NCI-H69 (cell line): ENCODE results near the gene PRRX1.

Source experiments
- DNase-seq: peaks from one replicate; lab custom pipeline; 2025; lab: John Stamatoyannopoulos, UW

The PRRX1 gene

DNA sequence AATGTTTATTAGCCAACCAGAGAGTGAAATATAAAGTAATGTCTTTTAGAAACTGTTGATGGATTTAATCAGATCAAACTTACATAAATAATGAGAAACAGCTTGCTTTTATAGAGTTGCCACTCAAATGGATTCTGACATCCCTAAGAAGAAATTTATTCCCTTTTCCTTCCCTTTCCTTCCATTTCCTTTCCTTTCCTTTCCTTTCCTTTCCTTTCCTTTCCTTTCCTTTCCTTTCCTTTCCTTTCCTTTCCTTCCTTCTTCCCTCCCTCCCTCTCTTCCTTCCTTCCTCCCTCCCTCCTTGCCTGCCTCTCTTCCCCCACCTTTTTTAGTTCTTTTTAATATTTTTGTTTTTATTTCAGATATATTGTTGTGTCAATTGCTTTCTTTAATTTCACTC lies 27.3 kb downstream of the PRRX1 start:
- no peak for DNase-seq

- DNase-seq = no peak
Observed at GRCh38 chr1:170692866-170693575, 29.1 kb downstream of the PRRX1 start.

DNA sequence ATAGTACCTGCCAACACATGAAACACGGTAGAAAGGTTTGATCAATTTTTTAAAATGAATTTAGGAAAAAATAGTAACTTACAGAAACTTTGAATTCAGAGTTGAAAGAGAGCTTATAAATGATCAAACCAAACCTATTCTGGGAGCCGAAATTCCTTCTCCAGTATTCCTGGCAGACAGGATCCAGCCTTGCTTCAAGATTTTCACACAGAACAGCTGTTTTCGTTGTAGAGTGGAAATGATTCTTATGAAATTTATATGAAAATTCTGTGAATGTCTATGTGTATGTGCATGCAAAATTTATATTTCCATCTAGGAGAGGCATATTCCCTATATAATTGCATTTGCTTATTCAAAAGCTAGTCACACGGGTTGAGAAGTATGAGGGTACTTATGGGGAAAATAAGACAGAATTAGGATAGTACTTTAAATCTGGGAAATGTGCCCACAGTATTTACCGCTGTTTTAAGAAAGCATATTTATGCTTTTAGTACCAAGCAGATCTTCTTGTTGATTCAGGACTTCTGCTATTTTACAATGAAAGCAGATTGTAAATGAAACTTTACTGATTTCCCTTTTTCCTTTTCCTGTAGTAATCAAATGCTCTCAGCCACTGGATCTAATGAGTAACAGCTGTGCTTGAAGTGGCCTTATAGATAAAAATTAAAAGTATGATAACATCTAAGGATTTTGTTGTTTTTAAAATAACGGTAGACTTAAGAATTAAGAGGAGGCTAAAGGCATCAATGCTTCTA lies 30.4 kb downstream of the PRRX1 start:
- DNase-seq = no peak

GRCh38 chr1:170695955-170696590 lies 32.1 kb downstream of the PRRX1 start:
- no peak for DNase-seq

DNA sequence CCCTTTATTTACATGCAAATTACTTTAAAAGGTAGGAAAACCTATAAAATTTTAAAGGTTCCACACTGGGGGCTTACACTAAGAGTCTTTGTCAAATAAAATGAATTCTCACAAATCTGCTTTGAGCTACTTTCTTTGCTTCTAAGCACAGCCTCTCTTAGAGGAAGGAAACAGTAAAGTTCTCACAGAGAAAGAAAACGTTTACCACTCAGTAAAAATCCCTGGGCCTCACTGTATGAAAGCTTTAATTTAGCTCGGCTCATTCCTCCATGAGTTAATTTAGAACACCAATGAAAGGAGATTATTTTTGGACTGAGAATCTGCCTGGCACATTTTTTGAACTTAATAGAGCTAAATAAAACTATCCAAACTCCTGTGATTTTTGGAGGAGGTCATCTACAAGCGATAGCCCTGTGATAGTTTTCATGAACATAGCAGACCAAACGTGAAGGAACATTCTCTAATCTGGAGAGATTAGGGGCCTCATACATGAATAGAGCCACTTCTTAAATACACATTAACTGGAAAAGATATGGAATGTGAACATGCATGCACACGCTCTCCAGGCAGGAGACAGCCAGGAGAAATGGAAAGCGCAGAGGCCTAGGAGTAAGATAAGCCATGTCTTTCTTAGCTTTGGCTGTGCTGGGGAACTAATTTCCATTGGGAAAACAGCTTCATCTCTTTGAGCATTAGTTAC lies 32.8 kb downstream of the PRRX1 start:
- DNase-seq = no peak

DNA sequence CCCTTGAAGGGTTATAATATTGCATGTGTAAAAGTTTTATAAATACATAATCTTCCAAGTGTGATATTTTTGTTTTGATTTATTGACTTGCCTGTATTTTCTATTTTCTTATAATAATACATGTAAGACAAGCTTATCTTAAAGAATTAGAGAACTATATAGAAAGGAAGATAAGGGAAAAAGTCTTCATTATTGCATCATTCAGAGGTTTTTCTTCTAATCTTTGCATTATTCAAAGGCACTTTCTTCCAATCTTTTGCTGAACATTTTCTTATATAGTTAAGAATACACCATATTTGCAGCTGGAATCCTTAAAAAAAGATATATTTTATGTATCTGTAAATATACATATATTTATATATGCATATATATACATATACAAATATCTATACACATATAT lies 33.4 kb downstream of the PRRX1 start:
- DNase-seq = no peak

GRCh38 chr1:170698301-170699275 lies 34.7 kb downstream of the PRRX1 start:
- DNase-seq = no peak

DNA sequence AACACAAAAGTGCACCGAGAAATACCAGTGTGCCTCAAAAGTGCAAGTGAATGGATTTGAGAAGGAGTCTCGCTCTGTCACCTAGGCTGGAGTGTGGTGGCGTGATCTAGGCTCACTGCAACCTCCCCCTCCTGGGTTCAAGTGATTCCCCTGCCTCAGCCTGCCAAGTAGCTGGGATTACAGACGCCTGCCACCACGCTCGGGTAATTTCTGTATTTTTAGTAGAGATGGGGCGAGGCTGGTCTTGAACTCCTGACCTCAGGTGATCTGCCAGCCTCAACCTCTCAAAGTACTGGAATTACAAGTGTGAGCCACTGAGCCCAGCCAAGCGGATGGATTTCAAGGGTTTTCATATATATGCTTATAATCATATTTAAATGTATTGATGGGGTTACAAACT lies 35.8 kb downstream of the PRRX1 start:
- DNase-seq = no peak

GRCh38 chr1:170700842-170701615 lies 37.1 kb downstream of the PRRX1 start:
- no peak for DNase-seq

- peak; percentile 10 for DNase-seq
Observed at GRCh38 chr1:170701962-170702361, 38.0 kb downstream of the PRRX1 start.

DNA sequence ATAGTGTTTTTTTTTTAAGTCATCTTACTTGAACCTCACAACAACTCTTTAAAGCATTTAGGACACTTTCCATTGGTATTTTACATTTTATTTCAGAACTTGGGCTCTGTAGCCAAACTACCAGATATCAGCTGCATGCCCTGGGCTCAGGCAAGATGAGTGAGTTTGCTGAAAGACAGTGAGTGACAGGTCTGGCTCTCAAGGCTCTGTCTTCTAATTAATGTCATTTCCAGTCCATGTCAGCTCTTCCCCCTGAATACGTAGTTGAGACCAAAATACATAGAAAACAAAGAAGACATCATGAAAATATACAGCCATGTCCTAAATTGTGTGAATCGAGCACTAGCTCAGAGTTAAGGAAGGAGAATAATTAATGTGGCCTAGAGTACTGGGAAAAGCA lies 39.7 kb downstream of the PRRX1 start:
- DNase-seq = no peak

- DNase-seq = no peak
Observed at GRCh38 chr1:170704256-170704655, 40.3 kb downstream of the PRRX1 start.

DNA sequence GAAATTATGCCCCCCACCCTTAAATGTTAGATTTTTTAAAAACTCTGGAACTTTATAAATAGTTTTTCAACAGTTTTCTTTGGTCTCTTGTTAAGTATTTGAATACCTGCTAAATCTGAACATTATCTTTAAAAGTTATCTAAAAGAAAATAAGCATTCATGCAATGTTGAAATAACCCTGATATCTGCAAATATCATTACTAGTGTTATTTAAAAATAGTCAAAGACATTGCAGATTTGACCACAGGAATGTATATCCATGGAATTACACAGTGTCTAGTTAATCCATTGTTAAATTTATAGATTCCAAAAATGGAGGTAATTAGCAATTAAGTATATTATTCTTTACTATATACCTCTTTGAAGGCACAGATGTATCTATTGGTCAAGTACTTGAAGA lies 42.0 kb downstream of the PRRX1 start:
- DNase-seq = no peak

DNA sequence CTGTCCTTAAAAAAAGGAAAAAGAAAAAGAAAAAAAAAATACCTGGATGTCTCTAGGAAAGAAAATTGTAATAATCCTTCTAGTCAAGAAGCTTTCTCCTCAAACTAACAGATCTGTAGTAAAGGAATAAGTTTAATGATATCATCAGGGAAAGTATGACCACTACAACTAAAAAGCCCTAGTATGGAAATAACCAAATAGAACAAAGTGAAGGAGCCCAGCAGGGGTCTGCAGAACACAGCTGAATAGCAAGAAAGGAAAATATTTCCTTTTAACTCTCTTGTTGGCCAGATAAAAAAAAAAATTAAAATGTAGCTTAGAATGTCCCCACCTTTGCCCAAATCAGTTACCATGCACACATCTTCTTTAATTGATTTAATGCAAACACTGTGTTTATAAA lies 43.2 kb downstream of the PRRX1 start:
- DNase-seq = no peak

GRCh38 chr1:170707959-170708655 lies 44.2 kb downstream of the PRRX1 start:
- DNase-seq = no peak

DNA sequence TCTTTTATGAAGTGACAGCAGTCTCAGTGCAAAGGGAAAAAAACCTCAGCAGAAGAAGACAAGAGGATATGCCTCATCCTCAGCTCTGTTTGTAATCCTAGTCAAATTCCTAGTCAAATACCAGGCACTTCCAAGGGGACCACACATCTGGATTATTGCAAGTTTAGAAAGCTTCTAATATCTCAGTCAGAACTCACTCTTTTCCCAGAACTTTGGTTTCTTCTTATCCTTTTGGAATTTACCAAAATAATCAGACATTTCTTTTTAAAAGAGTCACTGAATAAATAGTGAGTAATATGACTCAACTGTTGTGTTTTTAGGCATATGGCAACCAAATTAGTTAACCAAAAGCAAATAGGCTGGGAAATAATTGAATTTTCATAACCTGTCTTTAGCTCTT lies 47.8 kb downstream of the PRRX1 start:
- no peak for DNase-seq

GRCh38 chr1:170714163-170714562 lies 50.2 kb downstream of the PRRX1 start:
- DNase-seq = no peak

DNA sequence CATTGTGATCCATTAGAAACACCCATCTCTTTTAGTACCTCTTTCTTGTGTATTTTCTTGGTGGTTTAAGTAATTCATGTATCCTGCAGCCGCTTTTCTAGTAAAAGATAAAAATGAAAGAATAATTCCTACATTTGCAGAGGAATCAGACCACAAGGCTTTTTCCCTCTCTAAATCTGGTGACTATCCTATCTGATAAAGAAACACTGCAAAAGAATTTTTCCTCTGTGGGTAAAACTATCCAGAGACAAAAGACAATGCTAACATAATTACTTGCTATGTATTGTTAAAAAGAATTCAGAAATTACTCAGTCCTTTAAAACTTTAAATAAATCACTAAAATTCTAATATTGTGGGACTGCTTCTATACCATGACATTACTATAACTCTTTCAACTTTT lies 51.0 kb downstream of the PRRX1 start:
- DNase-seq = no peak

- DNase-seq = no peak
Observed at GRCh38 chr1:170716835-170717429, 53.0 kb downstream of the PRRX1 start.

DNA sequence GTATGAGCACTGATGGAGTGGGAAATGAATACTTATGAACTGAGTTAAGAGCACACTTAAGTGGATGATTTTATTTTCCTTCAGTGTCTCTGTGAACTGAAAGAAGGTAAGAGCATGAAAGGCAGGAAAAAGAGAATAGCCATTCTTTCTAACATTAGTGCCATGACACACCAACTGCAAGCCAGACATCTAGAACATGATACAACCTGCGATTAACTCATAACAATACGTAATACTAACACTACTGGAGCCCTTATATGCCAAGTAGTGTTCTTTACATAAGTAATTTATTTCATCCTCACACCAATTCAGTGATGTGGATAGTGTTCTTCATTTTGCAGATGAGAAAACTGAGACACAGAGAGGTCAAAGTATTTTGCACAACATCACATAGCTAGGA lies 56.7 kb downstream of the PRRX1 start:
- DNase-seq = no peak
